ENCODE data around the gene AUP1. TPM values are rescaled to one million over a fixed set of nuclear protein-coding genes. Genes with fewer than 3 reads are reported as not detected.

The AUP1 gene
- total and polyA plus RNA-seq, 9 of the 15 experiments (the other 6 are each of a cell fraction or from before 2014, with no cell fraction given) = 70.7 to 245 (median 165) TPM

- TF ChIP-seq ZNF407 (IDR thresholded peaks at IDR 0.05; ENCODE audit: low read depth) (peak; percentile 97), SMC3 (conservative IDR thresholded peaks at IDR 0.05; ENCODE audit: insufficient read depth, low read depth, low read length) (peak; percentile 83), MTA3 (IDR thresholded peaks at IDR 0.05; ENCODE audit: borderline replicate concordance) (peak; percentile 98), HCFC1 (IDR thresholded peaks at IDR 0.05; ENCODE audit: low read depth, low read length) (peak; percentile 89), NFYB (IDR thresholded peaks at IDR 0.05; ENCODE audit: extremely low read depth, insufficient read length) (no peak), TAF1 (IDR thresholded peaks at IDR 0.05; ENCODE audit: control insufficient read depth, extremely low read depth, insufficient read depth, low read length, severe bottlenecking) (peak; percentile 83), GTF2E2 (tag; IDR thresholded peaks at IDR 0.05) (0 out of 2 replicates have a peak, but pooled peaks have one; percentile 57), KDM5B (IDR thresholded peaks at IDR 0.05; ENCODE audit: insufficient replicate concordance, low read depth, low read length) (peak; percentile 57), ATF1 (CRISPR knock-in tag; IDR thresholded peaks at IDR 0.05) (no peak), ATF1 (tag; IDR thresholded peaks at IDR 0.05) (peak; percentile 82), NFRKB (IDR thresholded peaks at IDR 0.05; ENCODE audit: low read depth) (peak; percentile 95), SP1 (CRISPR knock-in tag; IDR thresholded peaks at IDR 0.05) (peak; percentile 76), NR2C2 (CRISPR knock-in tag; IDR thresholded peaks at IDR 0.05) (peak; percentile 99), NR2C2 (tag; IDR thresholded peaks at IDR 0.05) (peak; percentile 100), AFF1 (IDR thresholded peaks at IDR 0.05; ENCODE audit: low read depth in 1 of 2, partially characterized antibody in 2 of 2) (peak; percentile 59 to 82)
These were observed 46.5 kb downstream of the AUP1 start, which contains the start of the genes CCDC142 and TTC31 (continued) for GRCh38 chr2:74482801-74483674.

All from K562 (cell line).